Effector memory CD8-positive, alpha-beta T cell (primary cell): ENCODE results near the gene HMGCS2.

Source experiments
- ATAC-seq: fragments of 150-1000 bp; cut with Tn5 transposase; replicated peaks from 2 replicates; pipeline ENCODE4 v1.10.0; 2021; ENCODE audit warnings: mild to moderate bottlenecking, moderate library complexity
- DNase-seq, 3 experiments: peaks; one replicate each; pipeline ENCODE4 v3.0.0; 2021
- H3K27ac Mint-ChIP-seq, 2 donors: one replicate each; pipeline ENCODE4 v1.8.0; 2022; ENCODE audit warnings: mild to moderate bottlenecking in 2 of 2, mixed read lengths in 2 of 2, moderate library complexity in 2 of 2
- H3K27me3 Mint-ChIP-seq, 2 donors: one replicate each; pipeline ENCODE4 v1.8.0; 2022; ENCODE audit warnings: mixed read lengths in 2 of 2
- H3K36me3 Mint-ChIP-seq: one replicate; pipeline ENCODE4 v1.8.0; 2022; ENCODE audit warnings: mild to moderate bottlenecking, moderate library complexity, mixed read lengths; ENCODE audit not compliant: insufficient read depth
- H3K4me1 Mint-ChIP-seq, 2 donors: one replicate each; pipeline ENCODE4 v1.8.0; 2022; ENCODE audit warnings: low read depth in 2 of 2, mixed read lengths in 2 of 2
- H3K4me3 Mint-ChIP-seq, 2 donors: one replicate each; pipeline ENCODE4 v1.8.0; 2022; ENCODE audit warnings: mild to moderate bottlenecking in 2 of 2, mixed read lengths in 2 of 2, moderate library complexity in 2 of 2
- H3K9me3 Mint-ChIP-seq, 2 donors: one replicate each; pipeline ENCODE4 v1.8.0; 2022; ENCODE audit warnings: mixed read lengths in 2 of 2

HMGCS2 gene

GRCh38 chr1:119740896-119741780 is 27.6 kb downstream of the HMGCS2 start:
- DNase-seq = no peak
- no peak for ATAC-seq
- Mint-ChIP-seq H3K27me3 (peaks cover 0 to 7% of the 10 kb centered on the region in 2 donors), H3K27ac (no peak overlapping the region), H3K4me3 (no peak overlapping the region), H3K36me3 (no peaks in the 10 kb centered on the region), H3K9me3 (no peaks in the 10 kb centered on the region), H3K4me1 (no peaks in the 10 kb centered on the region)

GRCh38 chr1:119740261-119740660 is 28.4 kb downstream of the HMGCS2 start:
- Mint-ChIP-seq H3K4me1 (no peaks in the 10 kb centered on the region), H3K36me3 (no peaks in the 10 kb centered on the region), H3K9me3 (no peaks in the 10 kb centered on the region), H3K27ac (no peak overlapping the region), H3K27me3 (peaks cover 0 to 7% of the 10 kb centered on the region in 2 donors), H3K4me3 (no peak overlapping the region)
- no peak for DNase-seq
- ATAC-seq = no peak

- Mint-ChIP-seq H3K4me3 (no peak overlapping the region), H3K27ac (no peak overlapping the region), H3K27me3 (peaks cover 0 to 6% of the 10 kb centered on the region in 2 donors), H3K9me3 (no peaks in the 10 kb centered on the region), H3K36me3 (no peaks in the 10 kb centered on the region), H3K4me1 (no peaks in the 10 kb centered on the region)
- DNase-seq = no peak
- ATAC-seq = no peak
These were observed 29.6 kb downstream of the HMGCS2 start for GRCh38 chr1:119739150-119739549.

GRCh38 chr1:119738100-119738720 is 30.5 kb downstream of the HMGCS2 start:
- H3K27me3 Mint-ChIP-seq = no peaks in the 10 kb centered on the region
- H3K4me1 Mint-ChIP-seq = no peaks in the 10 kb centered on the region
- no peak overlapping the region for H3K4me3 Mint-ChIP-seq
- no peak for ATAC-seq
- no peaks in the 10 kb centered on the region for H3K36me3 Mint-ChIP-seq
- no peak for DNase-seq
- no peak overlapping the region for H3K27ac Mint-ChIP-seq
- H3K9me3 Mint-ChIP-seq = no peaks in the 10 kb centered on the region

- Mint-ChIP-seq H3K27ac (no peak overlapping the region), H3K27me3 (no peaks in the 10 kb centered on the region), H3K36me3 (no peaks in the 10 kb centered on the region), H3K4me1 (no peaks in the 10 kb centered on the region), H3K9me3 (no peaks in the 10 kb centered on the region), H3K4me3 (no peak overlapping the region)
- ATAC-seq = no peak
- DNase-seq = no peak
These were observed 31.5 kb downstream of the HMGCS2 start for GRCh38 chr1:119737040-119737682.

- Mint-ChIP-seq H3K9me3 (no peaks in the 10 kb centered on the region), H3K27ac (no peak overlapping the region), H3K4me1 (no peaks in the 10 kb centered on the region), H3K4me3 (no peak overlapping the region), H3K36me3 (no peaks in the 10 kb centered on the region), H3K27me3 (no peaks in the 10 kb centered on the region)
- no peak for DNase-seq
- no peak for ATAC-seq
These were observed 32.1 kb downstream of the HMGCS2 start for GRCh38 chr1:119736649-119737039.

- H3K27me3 Mint-ChIP-seq = no peaks in the 10 kb centered on the region
- no peak overlapping the region for H3K4me3 Mint-ChIP-seq
- no peaks in the 10 kb centered on the region for H3K4me1 Mint-ChIP-seq
- no peaks in the 10 kb centered on the region for H3K36me3 Mint-ChIP-seq
- no peak overlapping the region for H3K27ac Mint-ChIP-seq
- H3K9me3 Mint-ChIP-seq = no peaks in the 10 kb centered on the region
- ATAC-seq = no peak
- no peak for DNase-seq
These were observed 33.5 kb downstream of the HMGCS2 start for GRCh38 chr1:119735217-119735616.

GRCh38 chr1:119733754-119734153 is 35.0 kb downstream of the HMGCS2 start:
- Mint-ChIP-seq H3K9me3 (no peaks in the 10 kb centered on the region), H3K4me3 (no peak overlapping the region), H3K36me3 (no peaks in the 10 kb centered on the region), H3K4me1 (no peaks in the 10 kb centered on the region), H3K27me3 (no peaks in the 10 kb centered on the region), H3K27ac (no peak overlapping the region)
- no peak for DNase-seq
- no peak for ATAC-seq

GRCh38 chr1:119732465-119733168 is 36.1 kb downstream of the HMGCS2 start:
- Mint-ChIP-seq H3K36me3 (no peaks in the 10 kb centered on the region), H3K4me1 (no peaks in the 10 kb centered on the region), H3K9me3 (no peaks in the 10 kb centered on the region), H3K4me3 (no peak overlapping the region), H3K27me3 (no peaks in the 10 kb centered on the region), H3K27ac (no peak overlapping the region)
- ATAC-seq = no peak
- no peak for DNase-seq

- DNase-seq (no peak), ATAC-seq (no peak)
- Mint-ChIP-seq H3K27ac (no peak overlapping the region), H3K9me3 (no peaks in the 10 kb centered on the region), H3K4me1 (no peaks in the 10 kb centered on the region), H3K4me3 (no peak overlapping the region), H3K27me3 (no peaks in the 10 kb centered on the region), H3K36me3 (no peaks in the 10 kb centered on the region)
These were observed 36.8 kb downstream of the HMGCS2 start for GRCh38 chr1:119731741-119732430.

GRCh38 chr1:119731060-119731459 is 37.6 kb downstream of the HMGCS2 start:
- ATAC-seq (no peak), DNase-seq (no peak)
- no peak overlapping the region for H3K4me3 Mint-ChIP-seq
- H3K36me3 Mint-ChIP-seq = no peaks in the 10 kb centered on the region
- no peaks in the 10 kb centered on the region for H3K27me3 Mint-ChIP-seq
- H3K9me3 Mint-ChIP-seq = no peaks in the 10 kb centered on the region
- peak overlapping the region in 1 of 2 donors; percentile 21 for H3K27ac Mint-ChIP-seq
- no peaks in the 10 kb centered on the region for H3K4me1 Mint-ChIP-seq

- Mint-ChIP-seq H3K27ac (no peak overlapping the region), H3K4me3 (no peak overlapping the region), H3K27me3 (no peaks in the 10 kb centered on the region), H3K36me3 (no peaks in the 10 kb centered on the region), H3K9me3 (no peaks in the 10 kb centered on the region), H3K4me1 (no peaks in the 10 kb centered on the region)
- DNase-seq = no peak
- ATAC-seq = no peak
These were observed 39.7 kb downstream of the HMGCS2 start for GRCh38 chr1:119729044-119729443.

- DNase-seq (no peak), ATAC-seq (no peak)
- no peaks in the 10 kb centered on the region for H3K4me1 Mint-ChIP-seq
- H3K36me3 Mint-ChIP-seq = no peaks in the 10 kb centered on the region
- H3K27me3 Mint-ChIP-seq = no peaks in the 10 kb centered on the region
- no peak overlapping the region for H3K27ac Mint-ChIP-seq
- H3K4me3 Mint-ChIP-seq = no peak overlapping the region
- no peaks in the 10 kb centered on the region for H3K9me3 Mint-ChIP-seq
These were observed 40.7 kb downstream of the HMGCS2 start for GRCh38 chr1:119727991-119728390.
